B cell (primary cell): ENCODE results near the gene STAT4. TPM values are rescaled to one million over a fixed set of nuclear protein-coding genes. Genes with fewer than 3 reads are reported as not detected.

Experiments
- ATAC-seq: fragments of 200-7000 bp; cut with Tn5 transposase; one replicate; pipeline ENCODE4 v1.10.0; 2021; ENCODE audit warnings: low read depth, mild to moderate bottlenecking, moderate number of reproducible peaks, moderate library complexity
- CTCF ChIA-PET: fragments of 350-600 bp; sonication (Branson Sonifier 250); formaldehyde crosslinking; loops from one replicate; lab custom pipeline; 2021; ENCODE audit warnings: antibody characterized with exemption, inconsistent platforms; lab: Charles Lee
- POLR2A ChIA-PET: fragments of 350-600 bp; sonication (Branson Sonifier 250); formaldehyde crosslinking; loops from one replicate; lab custom pipeline; 2021; ENCODE audit warnings: antibody characterized with exemption; lab: Charles Lee
- DNase-seq: peaks from one replicate; pipeline ENCODE4 v3.0.0; 2013
- H2AFZ ChIP-seq: 2 replicates; pipeline ENCODE4 v1.6.1; 2012; ENCODE audit warnings: mild to moderate bottlenecking, low read depth, low read length; ENCODE audit not compliant: insufficient read depth, poor library complexity, severe bottlenecking
- H3K27ac ChIP-seq, 2 donors: 1 replicate in 1 of 2; 2 replicates in 1 of 2; pipeline ENCODE4 v1.5.1; 2012 to 2013; ENCODE audit warnings: low read length in 2 of 2, mild to moderate bottlenecking in 2 of 2, moderate library complexity in 1 of 2
- H3K27me3 ChIP-seq, 4 experiments: fragments of 200-600 bp in 1 of 4; sonication (generic) in 1 of 4; replicated peaks in 1 of 4; 1 replicate in 2 of 4; 2 replicates in 2 of 4; pipeline versions ENCODE4 v1.6.1 to v1.7.0; 2013 to 2016; ENCODE audit warnings: low read length in 3 of 4, mild to moderate bottlenecking in 2 of 4, mixed read lengths in 1 of 4, moderate library complexity in 1 of 4; ENCODE audit not compliant: insufficient read depth in 4 of 4, control insufficient read depth in 3 of 4; ENCODE audit errors: control extremely low read depth in 1 of 4
- H3K36me3 ChIP-seq, 2 experiments: replicated peaks in 1 of 2; 1 replicate in 1 of 2; 2 replicates in 1 of 2; pipeline versions ENCODE4 v1.6.1 to v1.7.1; 2013; ENCODE audit warnings: low read length in 1 of 2; ENCODE audit not compliant: insufficient read depth in 2 of 2, control insufficient read depth in 1 of 2; ENCODE audit errors: control extremely low read depth in 1 of 2, extremely low read depth in 1 of 2
- H3K4me1 ChIP-seq, 2 donors: fragments of 200-600 bp in 1 of 2; sonication (generic) in 1 of 2; 1 replicate in 1 of 2; 2 replicates in 1 of 2; pipeline versions ENCODE4 v1.5.1 to v1.6.1; 2013 to 2017; ENCODE audit warnings: low read length in 2 of 2; ENCODE audit not compliant: control insufficient read depth in 2 of 2, insufficient read depth in 2 of 2
- H3K4me2 ChIP-seq: replicated peaks from 2 replicates; pipeline ENCODE3; 2012; ENCODE audit warnings: mild to moderate bottlenecking, low read depth, low read length; ENCODE audit not compliant: poor library complexity, severe bottlenecking
- H3K4me3 ChIP-seq, 5 experiments: fragments of 200-600 bp in 1 of 5; sonication (generic) in 1 of 5; 1 replicate in 3 of 5; 2 replicates in 2 of 5; pipeline versions ENCODE4 v1.5.1 to v1.7.0; 2011 to 2016; ENCODE audit warnings: low read length in 4 of 5, mild to moderate bottlenecking in 4 of 5, low read depth in 2 of 5, control low read depth in 1 of 5, moderate library complexity in 1 of 5; ENCODE audit not compliant: insufficient read depth in 1 of 5; ENCODE audit errors: control extremely low read depth in 1 of 5, extremely low read depth in 1 of 5
- H3K79me2 ChIP-seq: fragments of 200-600 bp; sonication (generic); one replicate; pipeline ENCODE4 v1.6.0; 2016; ENCODE audit warnings: low read length; ENCODE audit not compliant: control insufficient read depth, insufficient read depth
- H3K9ac ChIP-seq: fragments of 200-600 bp; sonication (generic); 2 replicates; pipeline ENCODE4 v1.6.1; 2017; ENCODE audit warnings: mild to moderate bottlenecking, low read length, moderate library complexity
- H3K9me3 ChIP-seq, 3 donors: one replicate each; pipeline versions ENCODE4 v1.6.1 to v1.7.1; 2013; ENCODE audit warnings: low read length in 2 of 3; ENCODE audit not compliant: control insufficient read depth in 2 of 3, insufficient read depth in 1 of 3; ENCODE audit errors: control extremely low read depth in 1 of 3
- H4K20me1 ChIP-seq: 2 replicates; pipeline ENCODE4 v1.6.0; 2012; ENCODE audit warnings: mild to moderate bottlenecking, low read length; ENCODE audit not compliant: insufficient read depth, control insufficient read depth, poor library complexity, severe bottlenecking
- H3K27ac Mint-ChIP-seq: one replicate; pipeline ENCODE4 v1.8.0; 2021; ENCODE audit warnings: mixed read lengths
- H3K27me3 Mint-ChIP-seq: one replicate; pipeline ENCODE4 v1.8.0; 2021; ENCODE audit warnings: mixed read lengths
- H3K4me1 Mint-ChIP-seq: one replicate; pipeline ENCODE4 v1.8.0; 2021; ENCODE audit warnings: mixed read lengths
- H3K4me3 Mint-ChIP-seq: one replicate; pipeline ENCODE4 v1.8.0; 2021; ENCODE audit warnings: mixed read lengths
- H3K9me3 Mint-ChIP-seq: one replicate; pipeline ENCODE4 v1.8.0; 2022; ENCODE audit warnings: mixed read lengths; ENCODE audit not compliant: insufficient read depth
- CTCF ChIP-seq: fragments of 200-600 bp; IDR thresholded peaks from one replicate; pipeline ENCODE4 v1.8.0; 2022; ENCODE audit warnings: antibody characterized with exemption, mild to moderate bottlenecking
- EZH2 ChIP-seq: IDR thresholded peaks from 2 replicates; pipeline ENCODE4 v1.6.1; 2012; ENCODE audit warnings: borderline replicate concordance, low read depth, mild to moderate bottlenecking, moderate library complexity, low read length; ENCODE audit not compliant: insufficient read depth, poor library complexity, severe bottlenecking
- WGBS: methylation state at CpG from one replicate; pipeline ENCODE4 v1.1.5; 2013; ENCODE audit warnings: missing lambda C conversion rate; ENCODE audit not compliant: insufficient coverage; 5-methylcytosine and 5-hydroxymethylcytosine counted together
- intact Hi-C: fragments of 100-400 bp; cut with micrococcal nuclease; formaldehyde crosslinking; loops from one replicate; pipeline ENCODE4 v1.10.0; 2022
- polyA plus RNA-seq: library from polyadenylated mRNA; depleted of rRNA; stranded (reverse); fragments of >200 nt; gene quantifications from 2 replicates; pipeline ENCODE4 v1.2.3, GENCODE V29; 2012
- total RNA-seq, 2 donors: library from RNA; stranded (reverse); fragments of 120-200 nt in 1 of 2; gene quantifications; 1 replicate in 1 of 2; 2 replicates in 1 of 2; pipeline versions ENCODE4 v1.2.3 to v1.2.4, GENCODE V29; 2013 to 2022

Gene STAT4
- total and polyA plus RNA-seq, 2 donors (not counting 1 experiment from before 2014, with no cell fraction given), result 2.0 to 62.1 TPM

GRCh38 chr2:191006997-191007783 is 143.6 kb downstream of the STAT4 start:
- H3K9me3 Mint-ChIP-seq, result no peaks in the 10 kb centered on the region
- peaks cover 31% of the 10 kb centered on the region for H3K79me2 ChIP-seq
- H3K27ac ChIP-seq, result no peak overlapping the region

More at GRCh38 chr2:191006997-191007783, 143.6 kb downstream of the STAT4 start:
- Mint-ChIP-seq H3K4me3 (no peak overlapping the region), H3K27me3 (no peaks in the 10 kb centered on the region), H3K27ac (no peak overlapping the region), H3K4me1 (peaks cover 25% of the 10 kb centered on the region)
- Histone ChIP-seq H4K20me1 (peaks cover 3% of the 10 kb centered on the region), H3K9ac (no peak overlapping the region), H3K4me1 (peaks cover 18 to 20% of the 10 kb centered on the region in 2 donors), H3K36me3 (peaks cover 36 to 70% of the 10 kb centered on the region in 2 experiments), H3K9me3 (peaks cover 0 to 5% (median 1%) of the 10 kb centered on the region in 3 donors), H3K27me3 (no peaks in the 10 kb centered on the region), H2AFZ (no peak overlapping the region), H3K4me3 (no peak overlapping the region), H3K4me2 (no peak overlapping the region)
- 90% methylated on average over 1 of the region's 4 CpGs for WGBS
- POLR2A ChIA-PET, result no interaction called here
- ATAC-seq (no peak), DNase-seq (no peak)
- no peak for TF ChIP-seq EZH2
- no peak for TF ChIP-seq CTCF
- intact Hi-C loops, result no loop called here
- CTCF ChIA-PET, result interaction anchor here (0.8 to 1.4 kb wide), 3 partner anchors 13 to 157 kb away, joined by 3 read pairs; no protein-coding TSS in a partner anchor
